ENCODE data around the gene RNLS. TPM values are rescaled to one million over a fixed set of nuclear protein-coding genes. Genes with fewer than 3 reads are reported as not detected.

The RNLS gene
- total RNA-seq, 1 experiment from 2014 or later, result not detected

- no peak overlapping the region for H3K4me2 ChIP-seq (ENCODE audit: low read length)
- H3K9ac ChIP-seq (ENCODE audit: low read length), result no peak overlapping the region
- TF ChIP-seq FOSL1 (IDR thresholded peaks at IDR 0.05; ENCODE audit: low read depth) (no peak), JUND (IDR thresholded peaks at IDR 0.05) (no peak), MAX (IDR thresholded peaks at IDR 0.05) (no peak), POLR2AphosphoS5 (IDR thresholded peaks at IDR 0.05; ENCODE audit: low read depth, low read length) (no peak), TCF7L2 (IDR thresholded peaks at IDR 0.05; ENCODE audit: borderline replicate concordance, extremely low read depth, insufficient read depth, insufficient read length) (no peak), ZNF274 (IDR thresholded peaks at IDR 0.05; ENCODE audit: low read depth, low read length) (no peak), SP1 (IDR thresholded peaks at IDR 0.05; ENCODE audit: low read depth) (no peak), SIN3A (IDR thresholded peaks at IDR 0.05; ENCODE audit: low read depth) (no peak), CBX3 (IDR thresholded peaks at IDR 0.05; ENCODE audit: low read depth) (no peak), CEBPB (IDR thresholded peaks at IDR 0.05; ENCODE audit: low read depth) (no peak), RAD21 (IDR thresholded peaks at IDR 0.05; ENCODE audit: low read depth) (no peak), ZBTB33 (IDR thresholded peaks at IDR 0.05; ENCODE audit: extremely low read depth, insufficient replicate concordance, low read length) (no peak), ATF3 (IDR thresholded peaks at IDR 0.05) (no peak), ZFX (IDR thresholded peaks at IDR 0.05) (no peak), YY1 (IDR thresholded peaks at IDR 0.05; ENCODE audit: extremely low read depth, insufficient replicate concordance, low read depth, low read length) (no peak), REST (IDR thresholded peaks at IDR 0.05; ENCODE audit: low read depth) (no peak)
- intact Hi-C loops (cut with micrococcal nuclease), result no loop called here
- no peaks in the 10 kb centered on the region for H3K27me3 ChIP-seq (ENCODE audit: insufficient read depth, low read length)
- H3K9me3 ChIP-seq (ENCODE audit: control insufficient read depth in 1 of 2, insufficient read depth in 1 of 2, low read depth in 1 of 2, low read length in 2 of 2), result no peaks in the 10 kb centered on the region
- ChIA-PET POLR2A (no interaction called here), CTCF (no interaction called here), RAD21 (ENCODE audit: low non-redundant PET in 1 of 2, low total read pairs in 2 of 2, uncharacterized antibody in 2 of 2, unreplicated experiment in 2 of 2) (no interaction called here)
- H3K27ac ChIP-seq (ENCODE audit: low read depth, low read length), result no peak overlapping the region
- no peaks in the 10 kb centered on the region for H3K79me2 ChIP-seq (ENCODE audit: insufficient read depth, low read length)
- no peaks in the 10 kb centered on the region for H3K4me1 ChIP-seq (ENCODE audit: control insufficient read depth in 1 of 2, insufficient read depth in 2 of 2, low read length in 2 of 2)
- no peaks in the 10 kb centered on the region; the same call in 1 of the 2 replicates for H3K9me2 ChIP-seq (ENCODE audit: insufficient read depth)
- BruUV-seq (replicated peaks), result no TSS peak
- no peak for ATAC-seq
- no peak for DNase-seq (ENCODE audit: low read depth, low spot score)
- no peak overlapping the region for H3K4me3 ChIP-seq (replicated peaks in 1 of 2; ENCODE audit: low read depth in 1 of 2, low read length in 2 of 2)
- H2AFZ ChIP-seq (ENCODE audit: low read depth, low read length, poor library complexity, severe bottlenecking), result no peak overlapping the region
- no peaks in the 10 kb centered on the region for H4K20me1 ChIP-seq (ENCODE audit: insufficient read depth)
- H3K36me3 ChIP-seq (ENCODE audit: control insufficient read depth in 1 of 2, insufficient read depth in 2 of 2, low read length in 2 of 2), result no peaks in the 10 kb centered on the region
These were observed 350.1 kb downstream of the RNLS start for GRCh38 chr10:88232983-88233543.

Data from HCT116 (cell line).